Measurements from ENCODE around the gene OPTC. TPM values are rescaled to one million over a fixed set of nuclear protein-coding genes. Genes with fewer than 3 reads are reported as not detected.

OPTC gene
- total RNA-seq, 1 donor from 2014 or later, result not detected

DNA sequence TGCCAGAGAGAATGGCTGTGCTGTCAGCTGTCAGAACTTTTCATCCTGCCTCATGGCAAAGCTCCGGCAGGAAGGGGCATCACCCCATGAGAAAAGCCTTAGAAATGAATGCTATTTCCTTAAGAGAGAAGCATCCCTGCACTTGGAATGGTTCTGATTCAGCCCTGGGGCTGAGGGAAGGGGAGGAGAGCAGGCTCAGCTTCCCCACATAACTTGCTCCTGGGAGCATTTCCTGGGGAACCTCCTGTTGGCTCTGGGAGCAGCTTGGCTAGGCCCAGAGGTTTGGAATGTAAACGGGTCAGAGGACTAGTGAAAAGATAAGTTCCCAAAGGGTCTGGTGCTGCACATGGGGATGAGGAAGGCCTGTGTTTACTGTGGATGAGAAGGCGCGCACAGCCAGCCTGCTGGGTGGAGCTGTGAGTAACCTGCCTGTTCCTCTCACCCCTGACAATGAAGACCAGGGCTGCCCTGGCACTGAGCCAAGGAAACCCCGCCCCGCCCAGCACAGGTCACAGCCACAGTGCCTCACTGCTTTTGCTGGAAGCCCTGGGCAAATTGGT is 13.3 kb upstream of the OPTC start:
- peaks cover 10% of the 10 kb centered on the region for H3K27me3 Mint-ChIP-seq
- no peak for DNase-seq (ENCODE audit: low spot score, unreplicated experiment)
- no peak for TF ChIP-seq CTCF (IDR thresholded peaks at IDR 0.05; ENCODE audit: unreplicated experiment)
- H3K9me3 Mint-ChIP-seq (ENCODE audit: low read depth), result no peaks in the 10 kb centered on the region
- H3K36me3 Mint-ChIP-seq (ENCODE audit: insufficient read depth), result no peaks in the 10 kb centered on the region
- no peak overlapping the region for H3K4me3 Mint-ChIP-seq (ENCODE audit: low read depth)
- peaks cover 7% of the 10 kb centered on the region for H3K4me1 Mint-ChIP-seq (ENCODE audit: low read depth)
- H3K27ac Mint-ChIP-seq, result no peak overlapping the region

DNA sequence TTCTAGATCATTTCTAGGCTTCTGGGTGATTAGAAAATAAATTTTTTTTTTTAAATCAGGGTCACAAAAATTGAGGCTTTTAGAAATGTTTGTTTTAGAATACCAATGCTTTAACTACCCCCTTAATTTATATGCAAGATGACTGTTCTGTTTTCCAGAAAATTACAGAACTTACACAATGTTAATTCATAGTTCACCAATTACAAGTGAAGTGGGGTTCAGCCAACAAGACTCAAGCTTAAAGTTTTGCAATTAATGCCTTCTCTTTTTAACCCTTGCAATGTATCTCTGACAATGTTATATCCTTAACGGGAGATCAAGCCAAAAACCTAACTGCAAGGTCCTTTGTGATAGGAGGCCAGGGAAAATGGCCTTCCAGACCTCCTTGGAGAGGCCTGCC is 12.8 kb upstream of the OPTC start:
- no peak for DNase-seq (ENCODE audit: low spot score, unreplicated experiment)
- H3K27ac Mint-ChIP-seq, result no peak overlapping the region
- peaks cover 12% of the 10 kb centered on the region for H3K27me3 Mint-ChIP-seq
- H3K36me3 Mint-ChIP-seq (ENCODE audit: insufficient read depth), result no peaks in the 10 kb centered on the region
- H3K9me3 Mint-ChIP-seq (ENCODE audit: low read depth), result no peaks in the 10 kb centered on the region
- H3K4me3 Mint-ChIP-seq (ENCODE audit: low read depth), result no peak overlapping the region
- no peak for TF ChIP-seq CTCF (IDR thresholded peaks at IDR 0.05; ENCODE audit: unreplicated experiment)
- peaks cover 2% of the 10 kb centered on the region for H3K4me1 Mint-ChIP-seq (ENCODE audit: low read depth)

GRCh38 chr1:203486618-203487370 is 7.2 kb upstream of the OPTC start:
- no peak for TF ChIP-seq CTCF (IDR thresholded peaks at IDR 0.05; ENCODE audit: unreplicated experiment)
- peaks cover 2% of the 10 kb centered on the region for H3K4me1 Mint-ChIP-seq (ENCODE audit: low read depth)
- peaks cover 12% of the 10 kb centered on the region for H3K27me3 Mint-ChIP-seq
- peak overlapping the region; percentile 76 for H3K4me3 Mint-ChIP-seq (ENCODE audit: low read depth)
- no peak for DNase-seq (ENCODE audit: low spot score, unreplicated experiment)
- no peaks in the 10 kb centered on the region for H3K36me3 Mint-ChIP-seq (ENCODE audit: insufficient read depth)
- peak overlapping the region; percentile 86 for H3K27ac Mint-ChIP-seq
- H3K9me3 Mint-ChIP-seq (ENCODE audit: low read depth), result no peaks in the 10 kb centered on the region

DNA sequence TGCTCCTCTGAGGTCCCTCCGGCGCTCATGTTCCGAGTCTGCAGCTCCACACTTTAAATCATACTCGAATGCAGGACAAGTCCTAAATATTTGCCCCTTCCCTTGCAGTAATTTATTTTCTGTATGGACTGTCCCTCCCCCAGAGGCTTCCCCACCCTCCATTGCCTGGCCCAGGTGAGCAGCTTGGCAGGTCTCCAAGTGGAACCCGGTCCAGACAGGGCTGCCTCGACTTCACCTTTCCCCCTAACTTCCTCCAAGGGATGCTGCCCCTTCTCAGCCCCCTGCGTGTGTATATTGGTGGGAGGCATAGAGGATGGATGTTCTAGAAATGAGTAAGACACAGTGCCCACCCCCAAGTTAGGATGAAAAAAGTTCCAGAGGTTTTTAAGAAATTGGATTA is 5.4 kb upstream of the OPTC start:
- no peak for TF ChIP-seq CTCF (IDR thresholded peaks at IDR 0.05; ENCODE audit: unreplicated experiment)
- Mint-ChIP-seq H3K4me1 (ENCODE audit: low read depth) (peaks cover 2% of the 10 kb centered on the region), H3K9me3 (ENCODE audit: low read depth) (no peaks in the 10 kb centered on the region), H3K27ac (no peak overlapping the region), H3K27me3 (peaks cover 19% of the 10 kb centered on the region), H3K4me3 (ENCODE audit: low read depth) (no peak overlapping the region), H3K36me3 (ENCODE audit: insufficient read depth) (no peaks in the 10 kb centered on the region)
- no peak for DNase-seq (ENCODE audit: low spot score, unreplicated experiment)

GRCh38 chr1:203490607-203491006 is 3.3 kb upstream of the OPTC start:
- Mint-ChIP-seq H3K4me1 (ENCODE audit: low read depth) (peaks cover 2% of the 10 kb centered on the region), H3K4me3 (ENCODE audit: low read depth) (no peak overlapping the region), H3K36me3 (ENCODE audit: insufficient read depth) (no peaks in the 10 kb centered on the region), H3K27ac (no peak overlapping the region), H3K27me3 (peaks cover 20% of the 10 kb centered on the region), H3K9me3 (ENCODE audit: low read depth) (no peaks in the 10 kb centered on the region)
- no peak for DNase-seq (ENCODE audit: low spot score, unreplicated experiment)
- TF ChIP-seq CTCF (IDR thresholded peaks at IDR 0.05; ENCODE audit: unreplicated experiment), result no peak
